ENCODE results near the gene ZNF587. TPM values are rescaled to one million over a fixed set of nuclear protein-coding genes. Genes with fewer than 3 reads are reported as not detected.

Gene ZNF587
- polyA plus RNA-seq, 1 donor (not counting 4 experiments of a cell fraction or from before 2014, with no cell fraction given), result 14.0 TPM

- FAIRE-seq, result no peak
- dilution Hi-C loops (cut with MboI; ENCODE audit: extremely low pct_ligation_motif_present, low sequenced_read_pairs), result no loop called here
These were observed 55.6 kb downstream of the ZNF587 start for GRCh38 chr19:57905258-57905657.

DNA sequence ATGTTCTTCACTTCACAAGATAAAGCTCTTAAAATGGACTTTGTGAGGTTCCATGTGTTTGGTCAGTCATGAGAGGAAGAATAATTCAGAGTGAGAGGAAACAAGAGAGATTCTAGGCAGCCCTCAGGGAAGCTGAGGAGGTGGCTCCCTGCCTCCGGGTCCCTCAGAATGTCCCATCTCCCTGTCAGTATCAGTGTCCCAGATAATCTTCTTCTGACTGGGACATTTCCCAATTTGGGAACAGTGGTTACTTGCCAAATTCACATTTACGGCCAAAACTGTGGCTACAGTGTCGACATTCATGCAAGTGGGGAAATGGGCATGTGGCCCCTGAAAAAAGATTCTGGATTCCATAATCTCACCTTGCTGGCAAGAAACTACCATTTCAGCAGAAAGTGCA, 57.7 kb downstream of the ZNF587 start:
- H3K9me1 ChIP-seq (ENCODE audit: control insufficient read depth, extremely low read depth, insufficient read depth, low read length), result no peaks in the 10 kb centered on the region
- DNase-seq (ENCODE audit: low read depth, low spot score) (no peak), FAIRE-seq (no peak)
- H3K79me2 ChIP-seq (ENCODE audit: control insufficient read depth, insufficient read depth, low read length), result peaks cover 4% of the 10 kb centered on the region
- H3K36me3 ChIP-seq (ENCODE audit: control insufficient read depth in 2 of 2, extremely low read depth in 1 of 2, insufficient read depth in 2 of 2, low read length in 2 of 2), result peaks cover 0 to 6% of the 10 kb centered on the region in 2 experiments
- H2AFZ ChIP-seq (ENCODE audit: control insufficient read depth, low read length), result no peak overlapping the region
- no peaks in the 10 kb centered on the region for H3K27me3 ChIP-seq (ENCODE audit: control insufficient read depth, extremely low read depth, insufficient read depth, low read length)
- dilution Hi-C loops (cut with MboI; ENCODE audit: extremely low pct_ligation_motif_present, low sequenced_read_pairs), result no loop called here
- no peak overlapping the region for H3K9ac ChIP-seq (ENCODE audit: control insufficient read depth, extremely low read depth, insufficient read depth, low read length)
- no peak overlapping the region for H3K4me2 ChIP-seq (ENCODE audit: control insufficient read depth, extremely low read depth, insufficient read depth, low read depth, low read length)
- H3K9me3 ChIP-seq (ENCODE audit: control insufficient read depth, low read depth, low read length), result no peaks in the 10 kb centered on the region
- H3K4me3 ChIP-seq (ENCODE audit: control insufficient read depth in 2 of 3, extremely low read depth in 1 of 3, insufficient read depth in 2 of 3, low read depth in 1 of 3, low read length in 3 of 3), result no peak overlapping the region
- no peak overlapping the region for H3K27ac ChIP-seq (ENCODE audit: control insufficient read depth, insufficient read depth, low read length)
- H4K20me1 ChIP-seq (ENCODE audit: control insufficient read depth, extremely low read depth, insufficient read depth, low read length), result no peaks in the 10 kb centered on the region
- no peak for TF ChIP-seq EZH2 (IDR thresholded peaks at IDR 0.05; ENCODE audit: low read length)
- TF ChIP-seq, protein P1, sequence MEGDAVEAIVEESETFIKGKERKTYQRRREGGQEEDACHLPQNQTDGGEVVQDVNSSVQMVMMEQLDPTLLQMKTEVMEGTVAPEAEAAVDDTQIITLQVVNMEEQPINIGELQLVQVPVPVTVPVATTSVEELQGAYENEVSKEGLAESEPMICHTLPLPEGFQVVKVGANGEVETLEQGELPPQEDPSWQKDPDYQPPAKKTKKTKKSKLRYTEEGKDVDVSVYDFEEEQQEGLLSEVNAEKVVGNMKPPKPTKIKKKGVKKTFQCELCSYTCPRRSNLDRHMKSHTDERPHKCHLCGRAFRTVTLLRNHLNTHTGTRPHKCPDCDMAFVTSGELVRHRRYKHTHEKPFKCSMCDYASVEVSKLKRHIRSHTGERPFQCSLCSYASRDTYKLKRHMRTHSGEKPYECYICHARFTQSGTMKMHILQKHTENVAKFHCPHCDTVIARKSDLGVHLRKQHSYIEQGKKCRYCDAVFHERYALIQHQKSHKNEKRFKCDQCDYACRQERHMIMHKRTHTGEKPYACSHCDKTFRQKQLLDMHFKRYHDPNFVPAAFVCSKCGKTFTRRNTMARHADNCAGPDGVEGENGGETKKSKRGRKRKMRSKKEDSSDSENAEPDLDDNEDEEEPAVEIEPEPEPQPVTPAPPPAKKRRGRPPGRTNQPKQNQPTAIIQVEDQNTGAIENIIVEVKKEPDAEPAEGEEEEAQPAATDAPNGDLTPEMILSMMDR (optimal IDR thresholded peaks at IDR 0.05 in 1 of 3, IDR thresholded peaks at IDR 0.05 in 1 of 3, conservative IDR thresholded peaks at IDR 0.05 in 1 of 3; ENCODE audit: extremely low read depth in 1 of 3, insufficient read depth in 2 of 3, low read length in 3 of 3), result no peak
- H3K4me1 ChIP-seq (ENCODE audit: control insufficient read depth, extremely low read depth, insufficient read depth, low read length), result no peaks in the 10 kb centered on the region

More at GRCh38 chr19:57905258-57905657, 55.6 kb downstream of the ZNF587 start:
- H3K9ac ChIP-seq (ENCODE audit: control insufficient read depth, extremely low read depth, insufficient read depth, low read length), result no peak overlapping the region
- H4K20me1 ChIP-seq (ENCODE audit: control insufficient read depth, extremely low read depth, insufficient read depth, low read length), result no peaks in the 10 kb centered on the region
- TF ChIP-seq, protein P1 (optimal IDR thresholded peaks at IDR 0.05 in 1 of 3, IDR thresholded peaks at IDR 0.05 in 1 of 3, conservative IDR thresholded peaks at IDR 0.05 in 1 of 3; ENCODE audit: extremely low read depth in 1 of 3, insufficient read depth in 2 of 3, low read length in 3 of 3), result no peak
- no peak for TF ChIP-seq EZH2 (IDR thresholded peaks at IDR 0.05; ENCODE audit: low read length)
- no peaks in the 10 kb centered on the region for H3K27me3 ChIP-seq (ENCODE audit: control insufficient read depth, extremely low read depth, insufficient read depth, low read length)
- H3K9me3 ChIP-seq (ENCODE audit: control insufficient read depth, low read depth, low read length), result no peaks in the 10 kb centered on the region
- H3K4me2 ChIP-seq (ENCODE audit: control insufficient read depth, extremely low read depth, insufficient read depth, low read depth, low read length), result no peak overlapping the region
- H3K9me1 ChIP-seq (ENCODE audit: control insufficient read depth, extremely low read depth, insufficient read depth, low read length), result no peaks in the 10 kb centered on the region
- no peak overlapping the region for H3K27ac ChIP-seq (ENCODE audit: control insufficient read depth, insufficient read depth, low read length)
- no peak overlapping the region for H2AFZ ChIP-seq (ENCODE audit: control insufficient read depth, low read length)
- no peak for DNase-seq (ENCODE audit: low read depth, low spot score)
- peaks cover 0 to 3% of the 10 kb centered on the region in 2 experiments for H3K36me3 ChIP-seq (ENCODE audit: control insufficient read depth in 2 of 2, extremely low read depth in 1 of 2, insufficient read depth in 2 of 2, low read length in 2 of 2)
- H3K79me2 ChIP-seq (ENCODE audit: control insufficient read depth, insufficient read depth, low read length), result no peaks in the 10 kb centered on the region
- no peaks in the 10 kb centered on the region for H3K4me1 ChIP-seq (ENCODE audit: control insufficient read depth, extremely low read depth, insufficient read depth, low read length)
- no peak overlapping the region for H3K4me3 ChIP-seq (ENCODE audit: control insufficient read depth in 2 of 3, extremely low read depth in 1 of 3, insufficient read depth in 2 of 3, low read depth in 1 of 3, low read length in 3 of 3)

Measured in keratinocyte (primary cell).